HepG2 (cell line): ENCODE data around the gene SLC50A1. TPM values are rescaled to one million over a fixed set of nuclear protein-coding genes. Genes with fewer than 3 reads are reported as not detected.

Experiments used
- ADNP ChIP-seq: sonication (generic); formaldehyde crosslinking; IDR thresholded peaks from 2 replicates; pipeline ENCODE4 v1.4.0; 2020; ENCODE audit warnings: missing genetic modification reagents
- ARNT ChIP-seq: fragments of 450-650 bp; IDR thresholded peaks from 2 replicates; pipeline ENCODE4 v1.6.1; 2017
- KLF16 ChIP-seq, 2 experiments: sonication (generic) in 1 of 2; formaldehyde crosslinking in 1 of 2; IDR thresholded peaks; 2 replicates each; pipeline versions ENCODE4 v1.6.1 to v1.8.0; 2016 to 2023; ENCODE audit warnings: missing genetic modification reagents in 2 of 2, missing compliant biosample characterization in 1 of 2
- MED1 ChIP-seq: sonication (generic); formaldehyde crosslinking; IDR thresholded peaks from 2 replicates; pipeline ENCODE4 v1.4.0; 2020; ENCODE audit warnings: missing genetic modification reagents
- ZBTB20 ChIP-seq: sonication (generic); formaldehyde crosslinking; IDR thresholded peaks from 2 replicates; pipeline ENCODE4 v1.8.1; 2023; ENCODE audit warnings: missing genetic modification reagents, low read depth, mild to moderate bottlenecking, borderline replicate concordance
- ZNF101 ChIP-seq: sonication (generic); formaldehyde crosslinking; IDR thresholded peaks from 2 replicates; pipeline ENCODE4 v1.4.0; 2020; ENCODE audit warnings: mild to moderate bottlenecking, low read depth, missing genetic modification reagents, borderline replicate concordance
- ZNF33B ChIP-seq: sonication (generic); formaldehyde crosslinking; IDR thresholded peaks from 2 replicates; pipeline ENCODE4 v1.5.1; 2020; ENCODE audit warnings: mild to moderate bottlenecking, missing genetic modification reagents
- polyA plus RNA-seq, 8 experiments: library from polyadenylated mRNA; depleted of rRNA in 3 of 8; stranded (reverse) in 7 of 8; unstranded in 1 of 8; fragments of >200 nt; fragmentation: Illumina TruSeq in 4 of 8; extraction: Trizol in 4 of 8; gene quantifications; 2 replicates each; pipeline versions ENCODE4 v1.2.1 to v1.2.3, GENCODE V29; 2011 to 2016; ENCODE audit warnings: low read depth in 4 of 8, missing spikeins in 1 of 8, mixed read lengths in 1 of 8; ENCODE audit not compliant: insufficient read depth in 1 of 8
- total RNA-seq, 5 experiments: library from RNA; depleted of rRNA; stranded (reverse); fragments of >200 nt; fragmentation: Illumina TruSeq; extraction: Trizol; gene quantifications; 2 replicates each; pipeline ENCODE4 v1.2.3, GENCODE V29; 2016; ENCODE audit warnings: low read depth in 1 of 5
- TF ChIP-seq, protein P1 (sequence below): fragments of 450-650 bp; IDR thresholded peaks from 2 replicates; pipeline ENCODE4 v1.6.1; 2017; ENCODE audit warnings: mild to moderate bottlenecking
- TF ChIP-seq, protein P2 (sequence below): sonication (generic); formaldehyde crosslinking; IDR thresholded peaks from 2 replicates; pipeline ENCODE4 v1.5.0; 2020; ENCODE audit warnings: mild to moderate bottlenecking, missing genetic modification reagents, borderline replicate concordance
- TF ChIP-seq, protein P3 (sequence below): sonication (generic); formaldehyde crosslinking; IDR thresholded peaks from 2 replicates; pipeline ENCODE4 v1.8.0; 2022; ENCODE audit warnings: missing genetic modification reagents, mild to moderate bottlenecking, moderate library complexity, borderline replicate concordance
- TF ChIP-seq, protein P4 (sequence below): sonication (generic); formaldehyde crosslinking; IDR thresholded peaks from 2 replicates; pipeline ENCODE4 v1.4.0; 2020; ENCODE audit warnings: low read depth, mild to moderate bottlenecking, missing genetic modification reagents
- TF ChIP-seq, protein P5 (sequence below): sonication (generic); formaldehyde crosslinking; IDR thresholded peaks from 2 replicates; pipeline ENCODE4 v1.8.1; 2023; ENCODE audit warnings: missing genetic modification reagents, inconsistent platforms, borderline replicate concordance

SLC50A1 gene
- total and polyA plus RNA-seq, 2 of the 13 experiments (the other 11 are each of a cell fraction or from before 2014, with no cell fraction given), result 22.5 to 46.8 TPM

DNA sequence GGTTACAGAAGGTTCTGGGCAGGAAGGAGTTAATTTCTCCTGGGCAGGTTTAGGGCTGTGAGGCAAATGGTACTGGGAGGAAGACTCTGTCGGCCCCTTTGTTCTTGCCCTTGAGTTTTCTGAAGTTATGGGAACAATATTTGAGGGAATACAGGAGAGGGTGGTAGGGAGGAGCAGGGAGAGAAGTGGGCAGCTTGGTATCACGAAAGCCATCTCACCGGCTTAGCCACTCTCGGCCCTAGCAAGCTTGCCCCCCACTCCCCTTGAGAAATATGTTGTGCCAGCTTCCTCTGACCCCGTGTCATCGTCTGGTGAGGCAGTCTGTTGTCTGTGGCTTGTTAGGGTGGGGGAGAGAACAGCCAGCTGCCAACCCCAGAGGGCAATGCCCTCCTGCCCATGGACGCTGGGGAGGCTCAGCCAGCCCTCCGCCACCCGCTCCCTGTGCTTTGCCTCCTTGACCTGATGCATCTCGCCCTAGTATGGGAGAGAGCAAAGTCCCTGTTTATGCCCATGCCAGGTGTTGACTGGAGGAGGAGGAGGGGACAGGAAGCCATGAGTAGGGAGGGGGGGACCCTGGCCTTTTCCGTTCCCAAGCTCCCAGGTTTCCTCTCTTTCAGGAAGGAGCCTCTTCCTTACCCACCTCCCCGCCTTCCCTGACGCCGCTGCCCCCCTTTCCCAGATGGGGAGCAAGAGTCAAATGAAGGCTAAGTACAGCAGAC lies 6.7 kb upstream of the SLC50A1 start (continued):
- TF ChIP-seq, protein P1, sequence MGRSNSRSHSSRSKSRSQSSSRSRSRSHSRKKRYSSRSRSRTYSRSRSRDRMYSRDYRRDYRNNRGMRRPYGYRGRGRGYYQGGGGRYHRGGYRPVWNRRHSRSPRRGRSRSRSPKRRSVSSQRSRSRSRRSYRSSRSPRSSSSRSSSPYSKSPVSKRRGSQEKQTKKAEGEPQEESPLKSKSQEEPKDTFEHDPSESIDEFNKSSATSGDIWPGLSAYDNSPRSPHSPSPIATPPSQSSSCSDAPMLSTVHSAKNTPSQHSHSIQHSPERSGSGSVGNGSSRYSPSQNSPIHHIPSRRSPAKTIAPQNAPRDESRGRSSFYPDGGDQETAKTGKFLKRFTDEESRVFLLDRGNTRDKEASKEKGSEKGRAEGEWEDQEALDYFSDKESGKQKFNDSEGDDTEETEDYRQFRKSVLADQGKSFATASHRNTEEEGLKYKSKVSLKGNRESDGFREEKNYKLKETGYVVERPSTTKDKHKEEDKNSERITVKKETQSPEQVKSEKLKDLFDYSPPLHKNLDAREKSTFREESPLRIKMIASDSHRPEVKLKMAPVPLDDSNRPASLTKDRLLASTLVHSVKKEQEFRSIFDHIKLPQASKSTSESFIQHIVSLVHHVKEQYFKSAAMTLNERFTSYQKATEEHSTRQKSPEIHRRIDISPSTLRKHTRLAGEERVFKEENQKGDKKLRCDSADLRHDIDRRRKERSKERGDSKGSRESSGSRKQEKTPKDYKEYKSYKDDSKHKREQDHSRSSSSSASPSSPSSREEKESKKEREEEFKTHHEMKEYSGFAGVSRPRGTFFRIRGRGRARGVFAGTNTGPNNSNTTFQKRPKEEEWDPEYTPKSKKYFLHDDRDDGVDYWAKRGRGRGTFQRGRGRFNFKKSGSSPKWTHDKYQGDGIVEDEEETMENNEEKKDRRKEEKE, result no peak
- TF ChIP-seq, protein P2, sequence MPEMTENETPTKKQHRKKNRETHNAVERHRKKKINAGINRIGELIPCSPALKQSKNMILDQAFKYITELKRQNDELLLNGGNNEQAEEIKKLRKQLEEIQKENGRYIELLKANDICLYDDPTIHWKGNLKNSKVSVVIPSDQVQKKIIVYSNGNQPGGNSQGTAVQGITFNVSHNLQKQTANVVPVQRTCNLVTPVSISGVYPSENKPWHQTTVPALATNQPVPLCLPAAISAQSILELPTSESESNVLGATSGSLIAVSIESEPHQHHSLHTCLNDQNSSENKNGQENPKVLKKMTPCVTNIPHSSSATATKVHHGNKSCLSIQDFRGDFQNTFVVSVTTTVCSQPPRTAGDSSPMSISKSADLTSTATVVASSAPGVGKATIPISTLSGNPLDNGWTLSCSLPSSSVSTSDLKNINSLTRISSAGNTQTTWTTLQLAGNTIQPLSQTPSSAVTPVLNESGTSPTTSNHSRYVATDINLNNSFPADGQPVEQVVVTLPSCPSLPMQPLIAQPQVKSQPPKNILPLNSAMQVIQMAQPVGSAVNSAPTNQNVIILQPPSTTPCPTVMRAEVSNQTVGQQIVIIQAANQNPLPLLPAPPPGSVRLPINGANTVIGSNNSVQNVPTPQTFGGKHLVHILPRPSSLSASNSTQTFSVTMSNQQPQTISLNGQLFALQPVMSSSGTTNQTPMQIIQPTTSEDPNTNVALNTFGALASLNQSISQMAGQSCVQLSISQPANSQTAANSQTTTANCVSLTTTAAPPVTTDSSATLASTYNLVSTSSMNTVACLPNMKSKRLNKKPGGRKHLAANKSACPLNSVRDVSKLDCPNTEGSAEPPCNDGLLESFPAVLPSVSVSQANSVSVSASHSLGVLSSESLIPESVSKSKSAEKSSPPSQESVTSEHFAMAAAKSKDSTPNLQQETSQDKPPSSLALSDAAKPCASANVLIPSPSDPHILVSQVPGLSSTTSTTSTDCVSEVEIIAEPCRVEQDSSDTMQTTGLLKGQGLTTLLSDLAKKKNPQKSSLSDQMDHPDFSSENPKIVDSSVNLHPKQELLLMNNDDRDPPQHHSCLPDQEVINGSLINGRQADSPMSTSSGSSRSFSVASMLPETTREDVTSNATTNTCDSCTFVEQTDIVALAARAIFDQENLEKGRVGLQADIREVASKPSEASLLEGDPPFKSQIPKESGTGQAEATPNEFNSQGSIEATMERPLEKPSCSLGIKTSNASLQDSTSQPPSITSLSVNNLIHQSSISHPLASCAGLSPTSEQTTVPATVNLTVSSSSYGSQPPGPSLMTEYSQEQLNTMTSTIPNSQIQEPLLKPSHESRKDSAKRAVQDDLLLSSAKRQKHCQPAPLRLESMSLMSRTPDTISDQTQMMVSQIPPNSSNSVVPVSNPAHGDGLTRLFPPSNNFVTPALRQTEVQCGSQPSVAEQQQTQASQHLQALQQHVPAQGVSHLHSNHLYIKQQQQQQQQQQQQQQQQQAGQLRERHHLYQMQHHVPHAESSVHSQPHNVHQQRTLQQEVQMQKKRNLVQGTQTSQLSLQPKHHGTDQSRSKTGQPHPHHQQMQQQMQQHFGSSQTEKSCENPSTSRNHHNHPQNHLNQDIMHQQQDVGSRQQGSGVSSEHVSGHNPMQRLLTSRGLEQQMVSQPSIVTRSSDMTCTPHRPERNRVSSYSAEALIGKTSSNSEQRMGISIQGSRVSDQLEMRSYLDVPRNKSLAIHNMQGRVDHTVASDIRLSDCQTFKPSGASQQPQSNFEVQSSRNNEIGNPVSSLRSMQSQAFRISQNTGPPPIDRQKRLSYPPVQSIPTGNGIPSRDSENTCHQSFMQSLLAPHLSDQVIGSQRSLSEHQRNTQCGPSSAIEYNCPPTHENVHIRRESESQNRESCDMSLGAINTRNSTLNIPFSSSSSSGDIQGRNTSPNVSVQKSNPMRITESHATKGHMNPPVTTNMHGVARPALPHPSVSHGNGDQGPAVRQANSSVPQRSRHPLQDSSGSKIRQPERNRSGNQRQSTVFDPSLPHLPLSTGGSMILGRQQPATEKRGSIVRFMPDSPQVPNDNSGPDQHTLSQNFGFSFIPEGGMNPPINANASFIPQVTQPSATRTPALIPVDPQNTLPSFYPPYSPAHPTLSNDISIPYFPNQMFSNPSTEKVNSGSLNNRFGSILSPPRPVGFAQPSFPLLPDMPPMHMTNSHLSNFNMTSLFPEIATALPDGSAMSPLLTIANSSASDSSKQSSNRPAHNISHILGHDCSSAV (CRISPR knock-in tag), result no peak
- TF ChIP-seq ZNF33B (CRISPR knock-in tag) (no peak), ZNF101 (CRISPR knock-in tag) (no peak), ZBTB20 (CRISPR knock-in tag) (peak; percentile 84; the same call in 1 of the 2 replicates), KLF16 (CRISPR knock-in tag; IDR thresholded peaks at IDR 0.05) (peak in 1 of 2 experiments; percentile 26; a peak in 1 of 4 replicates), MED1 (CRISPR knock-in tag) (peak; percentile 97), ARNT (no peak), ADNP (CRISPR knock-in tag) (no peak)
- TF ChIP-seq, protein P3, sequence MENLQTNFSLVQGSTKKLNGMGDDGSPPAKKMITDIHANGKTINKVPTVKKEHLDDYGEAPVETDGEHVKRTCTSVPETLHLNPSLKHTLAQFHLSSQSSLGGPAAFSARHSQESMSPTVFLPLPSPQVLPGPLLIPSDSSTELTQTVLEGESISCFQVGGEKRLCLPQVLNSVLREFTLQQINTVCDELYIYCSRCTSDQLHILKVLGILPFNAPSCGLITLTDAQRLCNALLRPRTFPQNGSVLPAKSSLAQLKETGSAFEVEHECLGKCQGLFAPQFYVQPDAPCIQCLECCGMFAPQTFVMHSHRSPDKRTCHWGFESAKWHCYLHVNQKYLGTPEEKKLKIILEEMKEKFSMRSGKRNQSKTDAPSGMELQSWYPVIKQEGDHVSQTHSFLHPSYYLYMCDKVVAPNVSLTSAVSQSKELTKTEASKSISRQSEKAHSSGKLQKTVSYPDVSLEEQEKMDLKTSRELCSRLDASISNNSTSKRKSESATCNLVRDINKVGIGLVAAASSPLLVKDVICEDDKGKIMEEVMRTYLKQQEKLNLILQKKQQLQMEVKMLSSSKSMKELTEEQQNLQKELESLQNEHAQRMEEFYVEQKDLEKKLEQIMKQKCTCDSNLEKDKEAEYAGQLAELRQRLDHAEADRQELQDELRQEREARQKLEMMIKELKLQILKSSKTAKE (CRISPR knock-in tag), result peak; percentile 79; the same call in 1 of the 2 replicates
- TF ChIP-seq, protein P4, sequence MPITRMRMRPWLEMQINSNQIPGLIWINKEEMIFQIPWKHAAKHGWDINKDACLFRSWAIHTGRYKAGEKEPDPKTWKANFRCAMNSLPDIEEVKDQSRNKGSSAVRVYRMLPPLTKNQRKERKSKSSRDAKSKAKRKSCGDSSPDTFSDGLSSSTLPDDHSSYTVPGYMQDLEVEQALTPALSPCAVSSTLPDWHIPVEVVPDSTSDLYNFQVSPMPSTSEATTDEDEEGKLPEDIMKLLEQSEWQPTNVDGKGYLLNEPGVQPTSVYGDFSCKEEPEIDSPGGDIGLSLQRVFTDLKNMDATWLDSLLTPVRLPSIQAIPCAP (CRISPR knock-in tag), result peak; percentile 82; the same call in 1 of the 2 replicates
- TF ChIP-seq, protein P5, sequence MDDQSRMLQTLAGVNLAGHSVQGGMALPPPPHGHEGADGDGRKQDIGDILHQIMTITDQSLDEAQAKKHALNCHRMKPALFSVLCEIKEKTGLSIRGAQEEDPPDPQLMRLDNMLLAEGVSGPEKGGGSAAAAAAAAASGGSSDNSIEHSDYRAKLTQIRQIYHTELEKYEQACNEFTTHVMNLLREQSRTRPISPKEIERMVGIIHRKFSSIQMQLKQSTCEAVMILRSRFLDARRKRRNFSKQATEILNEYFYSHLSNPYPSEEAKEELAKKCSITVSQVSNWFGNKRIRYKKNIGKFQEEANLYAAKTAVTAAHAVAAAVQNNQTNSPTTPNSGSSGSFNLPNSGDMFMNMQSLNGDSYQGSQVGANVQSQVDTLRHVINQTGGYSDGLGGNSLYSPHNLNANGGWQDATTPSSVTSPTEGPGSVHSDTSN (CRISPR knock-in tag), result no peak
